ENCODE results near the gene FUNDC2.

FUNDC2 gene

DNA sequence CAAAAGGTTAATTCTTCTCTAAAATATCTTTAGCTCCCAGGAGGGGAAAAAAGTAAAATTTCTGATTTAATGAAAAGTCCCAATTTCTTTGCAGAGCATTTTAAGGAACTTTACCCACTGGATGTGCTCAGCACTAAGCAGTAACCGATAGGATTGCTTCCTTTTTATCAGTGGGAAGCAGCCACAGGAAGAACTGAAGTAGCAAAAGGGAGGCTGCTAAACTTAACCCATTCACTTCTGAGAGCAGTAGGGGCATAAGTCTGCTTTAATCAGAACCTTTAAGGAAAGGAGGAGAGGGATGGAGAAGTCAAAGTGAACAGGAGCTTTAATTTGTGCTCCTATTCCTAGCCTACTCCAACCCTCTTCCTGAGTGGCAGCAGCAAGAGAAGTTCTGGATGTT, 4.1 kb upstream of the FUNDC2 start, which contains the start of gene F8:
Gene F8, minus strand, starts transcription at position 139 of the 400 bp plus-strand sequence. CDS start 171 bp downstream, outside the sequence.
- in situ Hi-C loops (cut with HindIII; ENCODE audit: low sequenced_read_pairs): no loop called here

DNA sequence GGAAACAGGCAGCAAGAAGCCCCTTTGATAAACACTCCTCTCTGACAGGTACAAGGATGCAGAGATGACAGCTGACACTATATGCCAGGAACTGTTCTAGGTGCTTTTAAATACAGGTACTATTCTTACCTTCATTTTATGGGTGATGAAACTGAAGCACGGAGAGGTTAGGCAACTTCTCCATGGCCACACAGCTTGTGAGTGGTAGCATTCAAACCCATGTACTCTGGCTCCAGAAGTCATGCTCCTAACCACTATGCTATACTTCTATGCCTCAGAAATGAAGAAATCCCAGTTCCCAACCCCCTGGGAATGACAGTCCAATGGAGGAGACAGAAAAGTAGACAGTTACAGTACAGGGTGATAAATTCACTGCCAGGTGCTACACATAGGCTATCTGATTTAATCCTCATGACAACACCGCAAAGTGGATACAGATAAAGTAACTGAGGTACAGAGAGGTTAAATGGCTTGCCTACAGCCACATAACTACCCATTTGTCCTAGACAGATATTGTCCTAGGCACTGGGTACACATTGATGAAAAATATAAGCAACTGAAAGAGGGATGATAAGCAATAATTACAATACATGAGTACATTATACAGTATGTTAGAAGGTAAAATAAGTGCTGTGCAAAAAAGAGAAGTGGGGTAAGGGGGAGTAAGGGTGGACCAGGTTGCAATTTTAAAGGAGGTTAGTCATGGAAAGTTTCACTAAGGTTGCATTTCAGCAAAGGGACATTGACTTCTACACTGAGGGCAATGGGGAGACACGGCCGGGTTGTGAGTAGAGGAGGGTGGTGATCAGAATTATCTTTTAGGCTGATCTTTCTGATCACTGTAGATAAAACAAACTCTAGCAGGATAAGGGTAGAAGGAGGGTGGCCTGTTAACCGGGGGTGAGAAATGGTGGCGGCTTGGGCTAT, 2.5 kb upstream of the FUNDC2 start:
- in situ Hi-C loops (cut with HindIII; ENCODE audit: low sequenced_read_pairs): no loop called here

DNA sequence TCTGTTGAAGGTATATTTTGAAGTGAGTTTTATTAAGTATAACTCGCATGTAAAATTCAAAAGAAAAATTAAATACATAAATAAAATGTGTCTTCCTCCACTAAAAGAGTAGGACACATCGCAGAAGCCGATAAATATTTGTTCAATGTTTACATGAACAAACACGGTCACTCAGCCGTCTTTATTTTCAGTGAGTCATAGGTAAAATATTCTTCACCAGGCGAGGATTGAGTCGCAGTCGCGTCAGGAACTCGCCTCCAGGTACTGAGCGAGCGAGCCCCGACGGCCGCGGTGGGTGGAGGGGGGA, 271 bp upstream of the FUNDC2 start:
- in situ Hi-C loops (cut with HindIII; ENCODE audit: low sequenced_read_pairs): no loop called here

DNA sequence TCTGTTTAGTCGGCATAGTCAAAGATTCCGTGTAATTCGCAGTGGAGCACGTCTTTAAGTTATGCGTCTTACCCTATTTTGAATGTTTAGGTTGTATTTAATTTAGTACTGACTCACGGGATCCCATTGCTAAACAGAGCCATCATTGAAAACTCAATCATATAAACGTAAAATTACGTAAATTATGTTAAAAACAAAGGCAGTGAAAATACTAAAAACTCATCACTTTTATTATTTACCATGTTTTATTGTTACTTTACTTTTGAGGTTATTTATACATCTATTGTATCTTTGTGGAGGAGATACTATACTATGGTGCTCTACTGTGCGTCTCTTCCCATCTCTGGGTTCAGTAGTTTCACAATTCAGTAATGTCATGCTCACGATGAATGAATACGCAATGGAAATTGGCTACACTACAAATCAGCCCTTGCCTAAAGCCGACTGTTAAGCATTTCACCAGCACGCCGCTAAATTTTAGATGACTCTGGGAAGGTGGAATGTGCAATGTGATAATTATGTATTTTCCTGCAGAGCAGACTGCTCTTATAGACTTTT, 944 bp downstream of the FUNDC2 start:
- in situ Hi-C loops (cut with HindIII; ENCODE audit: low sequenced_read_pairs): no loop called here

DNA sequence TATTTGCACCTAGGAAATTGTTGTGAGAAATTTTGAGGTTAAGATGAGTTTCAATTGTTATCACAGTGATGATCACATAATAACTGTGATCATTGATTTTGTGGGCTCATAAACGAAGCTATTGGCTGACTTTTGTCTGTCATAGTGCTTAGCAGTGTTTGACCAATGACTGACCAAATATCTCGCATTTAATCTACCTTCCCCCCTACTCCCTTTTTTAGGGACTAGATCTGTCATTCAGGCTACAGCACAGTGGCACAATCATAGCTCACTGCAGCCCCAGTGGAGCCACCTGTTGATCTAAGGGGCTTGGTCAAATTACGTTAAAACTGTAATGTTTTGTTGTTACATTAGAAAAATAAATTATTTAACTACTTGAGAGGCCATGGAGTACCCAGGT, 1.5 kb downstream of the FUNDC2 start:
- in situ Hi-C loops (cut with HindIII; ENCODE audit: low sequenced_read_pairs): no loop called here

DNA sequence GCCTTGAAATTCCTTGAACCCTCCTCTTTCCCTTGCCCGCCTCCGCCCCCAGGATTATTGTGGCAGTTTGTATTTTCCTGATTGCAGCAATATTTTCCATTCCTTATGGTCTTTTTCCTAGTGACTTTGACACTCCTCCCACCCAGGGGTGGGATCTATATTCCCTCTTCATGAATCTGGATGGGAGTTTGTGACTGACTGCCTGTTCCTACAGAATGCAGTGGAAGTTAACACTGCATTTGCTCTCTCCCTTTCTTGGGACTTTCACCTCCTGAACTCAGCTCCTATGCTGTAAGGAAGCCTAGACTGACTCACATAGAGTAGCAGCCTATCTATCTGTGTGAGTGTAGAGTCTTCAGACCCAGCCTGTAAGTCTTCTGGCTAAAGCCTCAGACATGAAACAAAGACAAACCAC, 2.2 kb downstream of the FUNDC2 start:
- in situ Hi-C loops (cut with HindIII; ENCODE audit: low sequenced_read_pairs): no loop called here

DNA sequence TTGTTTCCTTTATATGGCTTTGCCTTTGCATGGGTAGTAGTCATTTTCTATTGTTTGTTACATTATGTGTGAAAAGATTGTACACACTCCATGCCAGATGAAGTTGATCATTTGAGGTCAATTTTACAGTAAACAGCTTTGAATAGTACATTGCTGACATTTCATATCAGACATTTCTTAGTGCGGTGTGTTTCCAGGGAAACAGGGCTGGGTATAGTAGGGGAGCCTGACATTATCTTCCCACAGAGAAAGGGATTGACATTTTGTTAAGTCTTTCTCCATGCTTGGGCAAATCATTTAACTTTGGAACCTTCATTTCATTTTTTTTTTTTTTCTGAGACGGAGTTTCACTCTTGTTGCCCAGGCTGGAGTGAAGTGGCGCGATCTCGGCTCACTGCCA, 5.0 kb downstream of the FUNDC2 start:
- in situ Hi-C loops (cut with HindIII; ENCODE audit: low sequenced_read_pairs): no loop called here

DNA sequence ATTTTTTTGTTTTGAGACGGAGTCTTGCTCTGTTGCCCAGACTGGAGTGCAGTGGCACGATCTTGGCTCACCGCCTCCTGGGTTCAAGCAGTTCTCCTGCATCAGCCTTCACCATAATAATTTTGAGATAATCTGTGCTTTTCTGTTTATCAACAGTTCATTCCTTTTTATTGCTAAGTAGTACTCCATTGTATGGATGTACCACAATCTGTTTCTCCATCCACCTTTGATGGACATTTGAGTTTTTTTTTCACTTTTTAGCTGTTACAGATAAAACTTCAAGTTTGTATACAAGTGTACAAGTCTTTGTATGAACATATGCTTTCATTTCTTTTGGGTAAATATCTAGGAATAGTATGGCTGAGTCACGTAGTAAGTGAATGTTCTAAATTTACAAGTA, 9.0 kb downstream of the FUNDC2 start:
- in situ Hi-C loops (cut with HindIII; ENCODE audit: low sequenced_read_pairs): no loop called here

DNA sequence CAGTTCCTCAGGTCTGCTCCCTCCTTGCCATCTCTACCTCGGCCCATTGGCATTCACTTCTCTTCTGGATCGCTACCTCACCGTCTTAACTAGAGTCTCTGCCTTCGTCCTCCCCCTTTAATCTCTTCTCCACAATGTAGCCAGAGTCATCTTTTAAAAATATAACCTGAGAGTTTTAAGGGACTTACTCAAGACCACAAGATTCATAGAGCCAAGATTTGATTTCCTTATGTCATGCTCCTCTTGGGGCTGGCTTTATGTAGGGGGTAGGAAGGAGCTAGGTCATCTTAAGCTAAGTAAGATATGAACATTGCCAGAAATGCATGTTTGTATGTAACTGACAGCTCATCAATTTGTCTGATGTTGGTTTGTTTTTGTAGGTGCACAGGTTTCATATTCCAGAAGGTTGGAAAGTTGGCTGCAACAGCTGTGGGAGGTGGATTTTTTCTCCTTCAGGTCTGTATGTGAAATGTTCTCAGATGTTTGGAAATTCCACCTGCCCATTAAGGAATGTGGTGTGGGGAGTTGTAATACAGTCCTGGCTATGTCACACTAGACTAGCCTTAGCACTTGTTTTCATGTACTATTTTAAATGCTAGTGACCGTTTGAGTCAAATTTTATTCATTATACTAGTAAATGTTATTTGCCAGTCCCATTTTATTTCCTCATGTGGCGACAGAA, 19.6 kb downstream of the FUNDC2 start:
- in situ Hi-C loops (cut with HindIII; ENCODE audit: low sequenced_read_pairs): no loop called here

DNA sequence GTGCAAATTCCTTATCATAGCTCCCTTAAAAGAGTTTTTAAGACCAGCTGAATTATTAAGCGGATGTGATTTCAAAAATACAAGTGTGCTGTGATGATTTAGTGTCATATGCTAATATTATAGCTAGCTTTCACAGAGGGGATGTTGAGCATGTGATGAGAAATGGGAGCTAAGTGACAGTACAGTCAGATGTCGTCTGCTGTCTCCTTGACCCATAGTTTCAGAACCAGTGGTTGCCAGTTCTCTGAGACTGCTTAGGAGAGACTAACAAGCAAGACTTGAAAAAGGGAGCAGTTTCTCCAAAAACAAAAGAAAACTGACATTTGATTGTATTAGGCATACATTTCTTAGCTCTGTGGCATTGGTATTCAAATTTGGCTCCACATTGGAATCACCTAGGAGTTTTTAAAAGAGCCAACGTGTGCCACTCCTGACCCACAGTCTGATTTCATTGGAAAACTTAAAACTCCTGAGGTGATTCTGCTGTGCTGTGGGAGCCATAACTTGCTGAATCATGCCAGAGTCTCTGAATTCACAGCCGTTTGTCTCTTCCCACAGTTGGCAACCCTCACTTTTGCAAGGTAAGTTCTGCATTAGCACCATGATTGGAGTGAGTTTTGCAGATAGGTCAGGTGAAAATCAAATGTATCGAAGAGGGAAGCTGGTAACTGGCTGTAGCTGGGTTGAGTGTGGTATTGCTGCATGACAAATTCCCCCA, 20.3 kb downstream of the FUNDC2 start:
- in situ Hi-C loops (cut with HindIII; ENCODE audit: low sequenced_read_pairs): no loop called here

DNA sequence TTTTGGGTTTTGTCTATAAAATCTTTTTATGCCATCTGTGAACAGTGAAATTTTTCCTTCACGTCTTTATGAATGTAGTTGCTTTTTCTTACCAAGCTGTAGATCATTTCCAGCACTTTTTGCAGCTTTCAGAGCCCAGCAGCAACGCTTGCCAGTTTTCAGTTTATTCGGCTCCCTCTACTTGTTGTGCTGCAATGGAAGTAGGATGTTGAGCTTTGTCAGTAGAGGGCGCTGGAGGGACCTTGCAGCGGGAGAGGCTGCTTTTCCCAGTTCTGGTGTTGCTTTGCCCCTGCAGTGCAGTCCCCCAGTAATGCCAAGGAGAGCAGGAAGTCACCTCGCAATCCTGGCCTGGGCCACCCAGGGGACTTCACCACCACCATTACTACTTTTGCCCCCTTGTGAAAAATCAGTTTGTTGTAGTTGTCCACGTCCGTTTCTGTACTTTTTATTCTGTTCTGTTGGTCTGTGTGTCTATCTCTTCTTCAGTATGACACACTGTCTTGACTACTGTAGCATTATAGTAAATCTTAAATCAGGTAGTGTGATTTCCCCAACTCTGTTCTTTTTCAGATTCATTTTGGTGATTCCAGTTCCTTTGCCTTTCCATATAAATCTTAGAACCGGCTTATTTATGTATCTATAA, 22.5 kb downstream of the FUNDC2 start:
- in situ Hi-C loops (cut with HindIII; ENCODE audit: low sequenced_read_pairs): no loop called here

DNA sequence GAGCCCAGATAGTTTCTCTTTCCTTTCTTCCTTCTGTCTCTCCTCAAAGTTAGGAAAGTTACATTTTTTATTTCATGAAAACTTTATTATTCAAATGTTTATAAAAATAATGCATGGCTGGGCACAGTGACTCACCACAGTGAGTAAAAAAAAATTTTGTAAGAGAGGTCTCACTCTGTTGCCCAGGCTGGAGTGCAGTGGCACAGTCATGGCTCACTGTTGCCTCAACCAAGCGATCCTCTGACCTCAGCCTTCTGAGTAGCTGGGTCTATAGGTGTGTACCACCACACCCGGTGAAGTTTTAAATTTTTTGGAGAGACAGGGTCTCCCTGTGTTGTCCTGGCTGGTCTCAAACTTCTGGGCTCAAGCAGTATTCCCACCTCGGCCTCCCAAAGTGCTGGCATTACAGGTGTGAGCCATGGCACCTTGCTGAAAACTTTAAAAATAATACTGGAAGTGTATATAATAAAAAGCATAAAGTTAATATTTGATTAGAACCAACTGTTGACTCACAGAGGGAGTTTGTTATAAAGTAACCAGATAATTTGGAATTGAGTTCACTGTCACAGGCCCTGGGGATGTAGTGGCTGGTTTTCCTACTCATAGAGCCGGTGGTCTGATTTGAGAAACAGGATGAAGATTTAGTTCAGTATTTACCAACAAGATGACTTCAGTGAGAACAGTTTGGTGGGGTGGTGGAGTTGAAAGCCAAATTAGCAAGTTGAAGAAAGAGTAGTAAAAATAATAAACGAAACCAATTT, 26.3 kb downstream of the FUNDC2 start:
- in situ Hi-C loops (cut with HindIII; ENCODE audit: low sequenced_read_pairs): no loop called here

DNA sequence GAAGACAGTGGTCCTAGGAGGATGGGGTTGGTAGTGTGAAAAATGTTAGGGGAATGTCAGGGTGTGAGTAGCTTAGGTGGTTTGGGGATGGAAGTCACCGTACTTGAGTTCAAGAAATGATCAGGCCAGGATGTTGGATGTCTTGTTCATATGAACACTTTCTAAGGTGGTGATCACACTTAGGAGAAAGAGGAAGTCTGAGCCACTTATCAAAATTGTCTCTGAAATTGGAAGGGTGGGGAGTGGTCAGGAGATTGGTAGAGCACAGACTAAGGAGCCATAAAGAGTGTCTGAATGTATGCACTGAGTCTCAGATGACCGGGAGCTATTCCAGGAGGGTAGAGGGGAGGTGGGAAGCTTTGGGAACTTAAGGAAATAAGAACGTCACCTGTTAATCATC, 27.0 kb downstream of the FUNDC2 start:
- in situ Hi-C loops (cut with HindIII; ENCODE audit: low sequenced_read_pairs): no loop called here

DNA sequence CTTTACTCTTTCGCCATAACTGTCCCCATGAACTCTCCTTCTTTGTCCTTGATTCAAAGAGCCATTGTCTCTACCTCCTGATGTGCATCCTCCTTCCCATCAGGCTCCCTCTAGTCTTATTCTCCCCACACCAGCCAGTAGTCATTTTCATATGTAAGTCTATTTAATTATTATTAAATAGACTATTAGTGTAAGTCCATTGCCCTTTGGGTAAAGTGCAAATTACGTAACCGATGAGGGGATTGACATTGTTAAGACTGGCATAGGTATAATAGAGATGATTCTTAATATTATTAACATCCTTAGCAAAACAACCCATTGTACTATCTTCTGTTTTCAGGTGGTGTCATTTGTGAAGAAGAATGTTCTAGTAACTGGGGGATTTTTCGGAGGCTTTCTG, 27.6 kb downstream of the FUNDC2 start:
- in situ Hi-C loops (cut with HindIII; ENCODE audit: low sequenced_read_pairs): no loop called here

DNA sequence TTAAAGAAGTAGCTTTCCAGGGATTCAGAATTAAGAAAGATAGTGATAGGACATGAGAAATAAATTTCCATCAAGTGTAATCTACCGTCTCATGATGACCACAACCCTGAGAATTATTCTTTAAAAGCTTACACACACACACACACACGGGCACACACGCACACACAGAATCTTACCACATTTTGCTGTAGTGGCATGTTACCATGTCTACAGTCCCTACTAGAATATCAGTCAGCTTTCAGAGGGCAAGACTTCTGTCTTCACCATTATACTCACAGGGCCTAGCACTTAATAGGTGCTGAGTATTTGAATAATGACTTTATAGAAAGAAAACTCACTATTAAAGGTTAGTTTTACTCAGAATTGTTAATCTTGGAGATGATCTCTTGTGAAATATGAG, 28.9 kb downstream of the FUNDC2 start:
- in situ Hi-C loops (cut with HindIII; ENCODE audit: low sequenced_read_pairs): no loop called here

DNA sequence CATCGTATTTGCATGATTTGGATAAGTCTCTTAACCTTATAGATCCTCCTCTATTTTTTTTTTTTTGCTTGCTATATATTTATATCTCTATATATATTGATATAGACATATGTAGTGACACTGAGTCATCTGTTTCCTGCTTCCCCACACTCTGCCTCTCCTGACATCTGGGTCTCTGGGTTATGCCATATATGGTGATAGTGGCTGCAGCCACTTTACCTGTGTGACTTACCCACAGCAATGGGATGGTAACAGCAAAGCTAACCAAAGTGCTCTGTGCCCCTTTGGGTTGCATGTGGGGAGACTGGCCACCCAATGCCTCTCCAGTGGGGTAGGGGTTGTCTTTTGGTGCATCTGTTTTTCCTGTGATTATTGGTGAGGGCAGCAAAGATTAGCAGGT, 29.8 kb downstream of the FUNDC2 start:
- in situ Hi-C loops (cut with HindIII; ENCODE audit: low sequenced_read_pairs): no loop called here

DNA sequence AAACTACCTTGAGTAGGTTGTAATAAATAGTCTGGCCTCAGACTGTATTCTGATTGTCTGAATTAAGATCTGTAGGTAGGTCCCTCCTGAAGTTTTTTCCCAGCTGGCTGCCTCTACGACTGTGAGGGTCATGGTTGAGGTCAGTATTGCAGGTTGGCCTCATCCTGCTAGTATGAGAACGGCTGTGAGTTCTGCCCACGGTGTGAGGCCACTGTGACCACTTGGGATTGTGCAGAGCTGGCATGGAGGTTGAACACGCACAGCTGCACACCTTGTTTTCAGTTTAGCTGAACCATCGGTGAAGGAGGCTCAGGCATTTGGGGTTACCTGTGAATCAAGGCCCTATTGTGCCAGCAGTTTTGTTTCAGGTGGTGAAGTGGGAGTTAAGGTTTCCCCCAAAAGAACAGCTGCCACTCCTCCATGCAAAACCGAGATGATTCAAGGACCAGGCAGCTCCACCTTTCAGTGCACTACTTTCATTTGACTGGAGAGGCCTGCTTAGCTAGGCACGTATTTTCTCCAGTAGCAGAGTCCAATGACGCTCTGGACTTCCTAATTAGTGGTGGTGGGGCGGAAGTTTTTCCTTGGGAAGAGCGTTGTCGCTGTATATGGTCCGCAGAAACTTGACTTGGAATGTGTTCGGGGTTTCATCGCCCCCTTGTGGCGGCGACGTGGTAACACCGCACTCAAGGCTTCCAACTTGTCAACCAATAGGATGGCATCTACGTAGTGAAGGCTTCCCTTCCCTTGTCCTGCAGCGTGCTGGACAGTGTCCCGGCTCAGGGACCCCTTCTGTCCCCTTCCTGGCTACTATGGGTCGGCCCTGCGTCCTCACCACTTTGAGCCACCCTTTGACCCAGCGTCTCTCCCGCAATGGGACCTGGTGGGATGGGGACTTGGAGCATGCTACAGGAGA, 30.5 kb downstream of the FUNDC2 start:
- in situ Hi-C loops (cut with HindIII; ENCODE audit: low sequenced_read_pairs): no loop called here

DNA sequence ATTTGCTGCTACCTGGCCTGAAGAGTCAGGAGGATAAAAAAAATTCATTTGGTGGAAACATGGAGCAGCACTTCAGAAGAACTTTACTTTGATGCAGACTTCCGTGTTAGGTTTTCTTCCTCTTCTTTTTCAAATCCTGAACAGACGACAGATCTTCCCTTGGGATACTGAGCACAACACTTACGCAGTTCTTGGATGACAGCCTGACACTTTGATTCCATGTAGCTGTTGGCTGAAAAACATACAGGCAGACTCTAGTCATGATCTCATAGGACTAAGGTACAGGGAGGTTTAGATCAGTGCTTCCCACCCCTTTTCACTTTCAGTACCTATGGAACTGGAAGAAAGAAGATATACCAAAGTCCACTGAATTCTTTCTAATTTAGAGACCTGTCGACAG, 35.1 kb downstream of the FUNDC2 start:
- in situ Hi-C loops (cut with HindIII; ENCODE audit: low sequenced_read_pairs): no loop called here

DNA sequence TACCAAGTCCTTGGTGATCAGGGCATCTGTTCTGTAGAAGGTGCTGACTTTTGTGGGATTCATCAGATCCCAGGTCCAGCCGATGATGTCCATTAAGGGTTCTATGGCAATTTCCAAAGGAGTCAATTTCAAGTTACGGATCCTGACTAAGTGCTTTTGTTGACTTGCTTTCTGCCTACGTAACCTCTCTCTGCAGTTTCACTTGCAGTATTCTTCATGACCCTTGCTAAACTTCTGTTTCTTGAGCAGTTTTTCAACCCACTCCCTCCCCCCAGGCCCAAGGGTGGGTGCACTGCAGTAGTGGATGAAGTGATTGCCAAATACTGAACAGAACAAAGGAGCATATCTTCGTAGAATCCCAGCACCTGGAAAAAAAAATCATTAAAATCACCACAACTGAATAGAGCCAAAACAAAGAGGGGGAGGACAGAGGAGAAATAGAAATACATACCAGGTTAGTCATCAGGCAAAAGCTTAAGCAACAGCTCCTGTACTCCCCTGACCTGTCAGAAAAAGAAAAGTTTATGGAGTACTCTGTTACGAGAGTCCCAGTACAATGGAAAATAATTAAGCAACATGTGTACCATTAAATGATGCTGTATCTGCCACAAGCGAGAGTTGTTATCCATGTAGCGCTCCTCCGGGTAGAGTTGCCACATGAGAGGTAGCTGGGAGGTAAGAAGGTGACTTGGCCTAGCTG, 38.5 kb downstream of the FUNDC2 start:
- in situ Hi-C loops (cut with HindIII; ENCODE audit: low sequenced_read_pairs): no loop called here
